Measurements from ENCODE around the gene TNRC6C.

The TNRC6C gene

DNA sequence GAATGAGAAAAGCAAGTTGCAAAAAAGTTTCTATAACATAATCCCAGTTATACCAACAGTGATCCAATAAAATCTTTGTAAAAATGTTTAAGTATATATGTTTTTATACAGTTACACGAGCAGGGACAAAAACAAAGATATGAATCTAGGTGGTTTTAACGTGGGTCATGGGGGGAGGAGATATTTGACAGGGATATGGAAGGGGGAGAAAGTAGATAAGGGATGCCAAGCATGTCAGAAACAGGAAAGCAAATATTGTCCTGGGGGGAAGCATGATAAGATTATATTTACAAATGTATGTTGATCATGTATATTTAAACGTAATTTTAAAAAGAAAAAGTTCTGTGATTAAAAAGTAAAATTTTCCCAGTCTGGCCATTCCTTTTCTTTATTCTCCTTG is 43.1 kb downstream of the TNRC6C start:
- no peaks in the 10 kb centered on the region for H3K9me3 ChIP-seq (ENCODE audit: control insufficient read depth, insufficient read depth, low read depth, low read length)

GRCh38 chr17:78002166-78002565 is 43.7 kb downstream of the TNRC6C start:
- no peak overlapping the region for H3K27ac ChIP-seq (ENCODE audit: low read depth, low read length)
- H3K4me3 ChIP-seq (ENCODE audit: low read depth, low read length): no peak overlapping the region
- H3K36me3 ChIP-seq (ENCODE audit: control insufficient read depth, insufficient read depth, low read length): peaks cover 7% of the 10 kb centered on the region; the same call in 1 of the 2 replicates
- H3K9ac ChIP-seq (ENCODE audit: low read length): no peak overlapping the region
- H3K27me3 ChIP-seq (ENCODE audit: control insufficient read depth, insufficient read depth, low read length): no peaks in the 10 kb centered on the region
- no peaks in the 10 kb centered on the region for H3K9me3 ChIP-seq (ENCODE audit: control insufficient read depth, insufficient read depth, low read depth, low read length)
- peaks cover 15% of the 10 kb centered on the region for H3K4me1 ChIP-seq (ENCODE audit: control insufficient read depth, insufficient read depth, low read length)

More for the DNA sequence above, 43.1 kb downstream of the TNRC6C start:
- no peak overlapping the region for H3K4me3 ChIP-seq (ENCODE audit: low read depth, low read length)
- peaks cover 5% of the 10 kb centered on the region; the same call in 1 of the 2 replicates for H3K36me3 ChIP-seq (ENCODE audit: control insufficient read depth, insufficient read depth, low read length)
- H3K9ac ChIP-seq (ENCODE audit: low read length): no peak overlapping the region
- no peak overlapping the region for H3K27ac ChIP-seq (ENCODE audit: low read depth, low read length)
- no peaks in the 10 kb centered on the region for H3K27me3 ChIP-seq (ENCODE audit: control insufficient read depth, insufficient read depth, low read length)
- peaks cover 15% of the 10 kb centered on the region for H3K4me1 ChIP-seq (ENCODE audit: control insufficient read depth, insufficient read depth, low read length)

- H3K27me3 ChIP-seq (ENCODE audit: control insufficient read depth, insufficient read depth, low read length): no peaks in the 10 kb centered on the region
These were observed 47.1 kb downstream of the TNRC6C start for GRCh38 chr17:78005452-78006171.

GRCh38 chr17:78006338-78006737 is 47.8 kb downstream of the TNRC6C start:
- Histone ChIP-seq H3K27ac (ENCODE audit: low read depth, low read length) (no peak overlapping the region), H3K4me1 (ENCODE audit: control insufficient read depth, insufficient read depth, low read length) (peaks cover 6% of the 10 kb centered on the region), H3K9me3 (ENCODE audit: control insufficient read depth, insufficient read depth, low read depth, low read length) (no peaks in the 10 kb centered on the region), H3K9ac (ENCODE audit: low read length) (no peak overlapping the region), H3K36me3 (ENCODE audit: control insufficient read depth, insufficient read depth, low read length) (peaks cover 18% of the 10 kb centered on the region), H3K27me3 (ENCODE audit: control insufficient read depth, insufficient read depth, low read length) (no peaks in the 10 kb centered on the region), H3K4me3 (ENCODE audit: low read depth, low read length) (no peak overlapping the region)

More at GRCh38 chr17:78005452-78006171, 47.1 kb downstream of the TNRC6C start:
- Histone ChIP-seq H3K36me3 (ENCODE audit: control insufficient read depth, insufficient read depth, low read length) (peaks cover 17% of the 10 kb centered on the region), H3K27ac (ENCODE audit: low read depth, low read length) (no peak overlapping the region), H3K4me1 (ENCODE audit: control insufficient read depth, insufficient read depth, low read length) (peaks cover 13% of the 10 kb centered on the region), H3K9ac (ENCODE audit: low read length) (no peak overlapping the region), H3K9me3 (ENCODE audit: control insufficient read depth, insufficient read depth, low read depth, low read length) (no peaks in the 10 kb centered on the region), H3K4me3 (ENCODE audit: low read depth, low read length) (no peak overlapping the region)

DNA sequence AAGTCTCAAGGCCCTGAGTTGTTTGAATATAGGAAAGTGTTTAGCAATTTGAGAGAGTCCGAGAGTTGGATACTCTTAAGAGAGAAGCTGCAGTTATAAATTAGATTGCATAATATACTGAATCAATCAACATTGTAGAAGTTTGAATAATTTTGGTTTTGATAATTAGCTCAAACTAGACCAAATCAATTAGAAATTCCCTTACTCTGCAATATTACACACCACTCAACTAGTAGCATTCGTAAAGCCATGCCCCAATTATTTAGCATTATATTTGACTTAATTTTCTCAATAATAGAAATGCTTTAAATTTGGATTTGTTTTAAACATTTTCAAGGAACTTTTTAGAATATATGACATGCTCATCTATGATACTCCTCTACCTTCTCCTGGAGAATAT is 49.1 kb downstream of the TNRC6C start:
- Histone ChIP-seq H3K4me3 (ENCODE audit: low read depth, low read length) (no peak overlapping the region), H3K36me3 (ENCODE audit: control insufficient read depth, insufficient read depth, low read length) (peaks cover 27% of the 10 kb centered on the region), H3K9ac (ENCODE audit: low read length) (no peak overlapping the region), H3K27me3 (ENCODE audit: control insufficient read depth, insufficient read depth, low read length) (no peaks in the 10 kb centered on the region), H3K9me3 (ENCODE audit: control insufficient read depth, insufficient read depth, low read depth, low read length) (no peaks in the 10 kb centered on the region), H3K4me1 (ENCODE audit: control insufficient read depth, insufficient read depth, low read length) (peaks cover 4% of the 10 kb centered on the region), H3K27ac (ENCODE audit: low read depth, low read length) (no peak overlapping the region)

DNA sequence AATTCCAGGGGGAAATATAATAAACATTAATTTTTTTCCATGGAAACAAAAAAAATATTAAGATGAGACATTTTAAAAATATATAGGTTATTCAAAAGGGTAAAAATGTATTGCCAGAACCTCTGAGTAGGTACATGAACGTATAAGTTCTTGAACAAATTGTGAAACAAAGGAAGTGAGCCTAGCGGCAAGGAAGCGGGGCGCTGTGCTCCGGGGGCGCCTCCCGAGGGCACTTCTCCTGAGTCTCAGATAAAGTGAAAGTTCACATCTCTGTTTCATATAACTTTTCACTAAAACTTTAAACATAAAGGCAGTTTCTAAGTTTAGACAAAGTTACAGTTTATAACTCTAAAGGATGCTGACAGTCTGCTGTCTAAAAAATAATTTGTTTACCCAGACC is 52.3 kb downstream of the TNRC6C start:
- Histone ChIP-seq H3K9me3 (ENCODE audit: control insufficient read depth, insufficient read depth, low read depth, low read length) (no peaks in the 10 kb centered on the region), H3K27me3 (ENCODE audit: control insufficient read depth, insufficient read depth, low read length) (no peaks in the 10 kb centered on the region), H3K4me3 (ENCODE audit: low read depth, low read length) (no peak overlapping the region), H3K36me3 (ENCODE audit: control insufficient read depth, insufficient read depth, low read length) (peaks cover 27% of the 10 kb centered on the region), H3K27ac (ENCODE audit: low read depth, low read length) (no peak overlapping the region), H3K4me1 (ENCODE audit: control insufficient read depth, insufficient read depth, low read length) (no peaks in the 10 kb centered on the region), H3K9ac (ENCODE audit: low read length) (no peak overlapping the region)

GRCh38 chr17:78012428-78012827 is 53.9 kb downstream of the TNRC6C start:
- no peak overlapping the region for H3K4me3 ChIP-seq (ENCODE audit: low read depth, low read length)
- H3K9me3 ChIP-seq (ENCODE audit: control insufficient read depth, insufficient read depth, low read depth, low read length): no peaks in the 10 kb centered on the region
- H3K27me3 ChIP-seq (ENCODE audit: control insufficient read depth, insufficient read depth, low read length): no peaks in the 10 kb centered on the region

GRCh38 chr17:78013683-78014467 is 55.4 kb downstream of the TNRC6C start:
- Histone ChIP-seq H3K4me1 (ENCODE audit: control insufficient read depth, insufficient read depth, low read length) (peaks cover 1% of the 10 kb centered on the region; the same call in 1 of the 2 replicates), H3K27me3 (ENCODE audit: control insufficient read depth, insufficient read depth, low read length) (no peaks in the 10 kb centered on the region), H3K9ac (ENCODE audit: low read length) (no peak overlapping the region), H3K36me3 (ENCODE audit: control insufficient read depth, insufficient read depth, low read length) (peaks cover 21% of the 10 kb centered on the region), H3K4me3 (ENCODE audit: low read depth, low read length) (no peak overlapping the region), H3K9me3 (ENCODE audit: control insufficient read depth, insufficient read depth, low read depth, low read length) (no peaks in the 10 kb centered on the region), H3K27ac (ENCODE audit: low read depth, low read length) (no peak overlapping the region)

More at GRCh38 chr17:78012428-78012827, 53.9 kb downstream of the TNRC6C start:
- Histone ChIP-seq H3K36me3 (ENCODE audit: control insufficient read depth, insufficient read depth, low read length) (peaks cover 22% of the 10 kb centered on the region), H3K27ac (ENCODE audit: low read depth, low read length) (no peak overlapping the region), H3K4me1 (ENCODE audit: control insufficient read depth, insufficient read depth, low read length) (no peaks in the 10 kb centered on the region), H3K9ac (ENCODE audit: low read length) (no peak overlapping the region)

- Histone ChIP-seq H3K27me3 (ENCODE audit: control insufficient read depth, insufficient read depth, low read length) (no peaks in the 10 kb centered on the region), H3K9me3 (ENCODE audit: control insufficient read depth, insufficient read depth, low read depth, low read length) (no peaks in the 10 kb centered on the region)
These were observed 56.1 kb downstream of the TNRC6C start for GRCh38 chr17:78014646-78015045.

GRCh38 chr17:78016852-78017251 is 58.3 kb downstream of the TNRC6C start:
- H3K27ac ChIP-seq (ENCODE audit: low read depth, low read length): no peak overlapping the region
- no peak overlapping the region for H3K4me3 ChIP-seq (ENCODE audit: low read depth, low read length)
- peaks cover 5% of the 10 kb centered on the region; the same call in 1 of the 2 replicates for H3K4me1 ChIP-seq (ENCODE audit: control insufficient read depth, insufficient read depth, low read length)
- no peaks in the 10 kb centered on the region for H3K9me3 ChIP-seq (ENCODE audit: control insufficient read depth, insufficient read depth, low read depth, low read length)
- H3K27me3 ChIP-seq (ENCODE audit: control insufficient read depth, insufficient read depth, low read length): no peaks in the 10 kb centered on the region
- no peak overlapping the region for H3K9ac ChIP-seq (ENCODE audit: low read length)
- H3K36me3 ChIP-seq (ENCODE audit: control insufficient read depth, insufficient read depth, low read length): peaks cover 10% of the 10 kb centered on the region; the same call in 1 of the 2 replicates

More at GRCh38 chr17:78014646-78015045, 56.1 kb downstream of the TNRC6C start:
- H3K4me1 ChIP-seq (ENCODE audit: control insufficient read depth, insufficient read depth, low read length): peaks cover 5% of the 10 kb centered on the region; the same call in 1 of the 2 replicates
- H3K4me3 ChIP-seq (ENCODE audit: low read depth, low read length): no peak overlapping the region
- H3K9ac ChIP-seq (ENCODE audit: low read length): no peak overlapping the region
- H3K27ac ChIP-seq (ENCODE audit: low read depth, low read length): no peak overlapping the region
- H3K36me3 ChIP-seq (ENCODE audit: control insufficient read depth, insufficient read depth, low read length): peaks cover 18% of the 10 kb centered on the region; the same call in 1 of the 2 replicates
